PC-3 (cell line): ENCODE results near the gene HHIPL1. TPM values are rescaled to one million over a fixed set of nuclear protein-coding genes. Genes with fewer than 3 reads are reported as not detected.

Experiments used
- ATAC-seq: fragments of 200-7000 bp; cut with Tn5 transposase; 2 replicates; pipeline ENCODE4 v1.9.1; 2020; ENCODE audit warnings: mild to moderate bottlenecking, moderate library complexity
- BruUV-seq: library from RNA; stranded (reverse); fragments of 400-500 nt; replicated peaks from 2 replicates; lab custom pipeline; 2021; lab: Mats Ljungman, UMichigan
- CTCF ChIA-PET: fragments of 300-600 bp; sonication (Branson Sonifier 250); formaldehyde crosslinking; loops from one replicate; lab custom pipeline; 2022; ENCODE audit warnings: antibody characterized with exemption; lab: Charles Lee
- POLR2A ChIA-PET: fragments of 300-600 bp; sonication (Branson Sonifier 250); formaldehyde crosslinking; loops from one replicate; lab custom pipeline; 2022; ENCODE audit warnings: antibody characterized with exemption; ENCODE audit not compliant: unreplicated experiment; lab: Charles Lee
- DNase-seq: peaks from one replicate; pipeline ENCODE4 v3.0.0-alpha.2; 2015
- H2AFZ ChIP-seq: fragments of 300-600 bp; sonication (generic); 2 replicates; pipeline ENCODE4 v1.6.0; 2016; ENCODE audit warnings: antibody characterized with exemption, low read length
- H3F3A ChIP-seq: fragments of 300-600 bp; sonication (generic); one replicate; pipeline ENCODE4 v1.6.0; 2017; ENCODE audit warnings: antibody characterized with exemption, low read length, control low read depth, mild to moderate bottlenecking; ENCODE audit not compliant: unreplicated experiment
- H3K27ac ChIP-seq: fragments of 300-600 bp; sonication (generic); 2 replicates; pipeline ENCODE4 v1.5.1; 2016; ENCODE audit warnings: mild to moderate bottlenecking, low read length
- H3K27me3 ChIP-seq: fragments of 300-600 bp; sonication (generic); 2 replicates; pipeline ENCODE4 v1.6.1; 2016; ENCODE audit warnings: low read length, mixed read lengths
- H3K36me3 ChIP-seq: fragments of 300-600 bp; sonication (generic); 2 replicates; pipeline ENCODE4 v1.6.1; 2016; ENCODE audit warnings: low read depth, mixed run types, low read length, mixed read lengths
- H3K4me1 ChIP-seq: fragments of 300-600 bp; sonication (generic); 2 replicates; pipeline ENCODE4 v1.5.1; 2016; ENCODE audit warnings: low read length; ENCODE audit not compliant: insufficient read depth
- H3K4me2 ChIP-seq: fragments of 300-600 bp; sonication (generic); 2 replicates; pipeline ENCODE4 v1.6.0; 2016; ENCODE audit warnings: low read length
- H3K4me3 ChIP-seq: fragments of 300-600 bp; sonication (generic); 2 replicates; pipeline ENCODE4 v1.5.1; 2016; ENCODE audit warnings: mild to moderate bottlenecking, low read length, mixed read lengths
- H3K79me2 ChIP-seq: fragments of 300-600 bp; sonication (generic); 2 replicates; pipeline ENCODE4 v1.6.1; 2017; ENCODE audit warnings: low read length, mixed read lengths
- H3K9ac ChIP-seq: fragments of 300-600 bp; sonication (generic); 2 replicates; pipeline ENCODE4 v1.6.0; 2016; ENCODE audit warnings: mild to moderate bottlenecking, low read length
- H3K9me2 ChIP-seq: fragments of 300-600 bp; sonication (generic); replicated peaks from 2 replicates; pipeline ENCODE4 v1.6.1; 2016; ENCODE audit warnings: mixed run types, low read length, mixed read lengths
- H3K9me3 ChIP-seq: fragments of 300-600 bp; sonication (generic); 2 replicates; pipeline ENCODE4 v1.6.1; 2016; ENCODE audit warnings: low read length, mixed read lengths
- H4K20me1 ChIP-seq: fragments of 300-600 bp; sonication (generic); 2 replicates; pipeline ENCODE4 v1.6.1; 2016; ENCODE audit warnings: low read length, mixed read lengths
- CTCF ChIP-seq: fragments of 300-600 bp; sonication (generic); conservative IDR thresholded peaks from 2 replicates; pipeline ENCODE4 v1.5.1; 2017; ENCODE audit warnings: antibody characterized with exemption, low read depth, mild to moderate bottlenecking, low read length
- EZH2 ChIP-seq: fragments of 300-600 bp; sonication (generic); IDR thresholded peaks from one replicate; pipeline ENCODE4 v1.6.1; 2017; ENCODE audit warnings: antibody characterized with exemption, mild to moderate bottlenecking, low read length; ENCODE audit not compliant: unreplicated experiment
- EZH2phosphoT487 ChIP-seq: fragments of 300-600 bp; sonication (generic); IDR thresholded peaks from 2 replicates; pipeline ENCODE4 v1.6.1; 2018; ENCODE audit warnings: mild to moderate bottlenecking, antibody characterized with exemption, low read length, borderline replicate concordance
- intact Hi-C: fragments of 100-400 bp; cut with micrococcal nuclease; formaldehyde crosslinking; loops from 2 replicates; pipeline ENCODE4 v1.9.0; 2023
- total RNA-seq: library from RNA; depleted of rRNA; stranded (reverse); fragments of >200 nt; gene quantifications from 2 replicates; pipeline ENCODE4 v1.2.3, GENCODE V29; 2014

Gene HHIPL1
- total RNA-seq, 1 experiment from 2014 or later = 0.84 TPM

GRCh38 chr14:99724939-99725773 is 80.2 kb downstream of the HHIPL1 start:
- H3K36me3 ChIP-seq = no peaks in the 10 kb centered on the region
- H3K9me2 ChIP-seq = no peaks in the 10 kb centered on the region
- H3K79me2 ChIP-seq = no peaks in the 10 kb centered on the region
- H3F3A ChIP-seq = no peaks in the 10 kb centered on the region
- ATAC-seq = no peak
- ChIA-PET CTCF (no interaction called here), POLR2A (no interaction called here)
- H3K27ac ChIP-seq = no peak overlapping the region
- intact Hi-C loops = no loop called here
- no peaks in the 10 kb centered on the region for H3K27me3 ChIP-seq
- no peak overlapping the region for H3K4me3 ChIP-seq
- no TSS peak for BruUV-seq
- no peak for DNase-seq
- TF ChIP-seq EZH2 (no peak), EZH2phosphoT487 (no peak), CTCF (no peak)
- no peak overlapping the region for H3K9ac ChIP-seq
- H3K4me2 ChIP-seq = no peak overlapping the region
- H2AFZ ChIP-seq = no peak overlapping the region
- no peaks in the 10 kb centered on the region for H4K20me1 ChIP-seq
- H3K4me1 ChIP-seq = no peaks in the 10 kb centered on the region
- H3K9me3 ChIP-seq = no peaks in the 10 kb centered on the region

- intact Hi-C loops = no loop called here
- no peak for TF ChIP-seq EZH2
- TF ChIP-seq EZH2phosphoT487 = no peak
- TF ChIP-seq CTCF = no peak
- Histone ChIP-seq H3K4me2 (no peak overlapping the region), H2AFZ (no peak overlapping the region), H3K27ac (no peak overlapping the region), H3K4me3 (no peak overlapping the region), H3K9ac (no peak overlapping the region), H3K4me1 (no peaks in the 10 kb centered on the region; the same call in 1 of the 2 replicates), H3K27me3 (no peaks in the 10 kb centered on the region), H3K36me3 (no peaks in the 10 kb centered on the region), H3K9me3 (no peaks in the 10 kb centered on the region), H3K9me2 (no peaks in the 10 kb centered on the region), H3K79me2 (no peaks in the 10 kb centered on the region), H3F3A (no peaks in the 10 kb centered on the region), H4K20me1 (no peaks in the 10 kb centered on the region)
- no TSS peak for BruUV-seq
- POLR2A ChIA-PET = no interaction called here
- DNase-seq (no peak), ATAC-seq (no peak)
- CTCF ChIA-PET = no interaction called here
These were observed 81.0 kb downstream of the HHIPL1 start for GRCh38 chr14:99725774-99726537.
